ENCODE measurements around the gene TRIM67. TPM values are rescaled to one million over a fixed set of nuclear protein-coding genes. Genes with fewer than 3 reads are reported as not detected.

The TRIM67 gene
- total RNA-seq, 4 donors from 2014 or later, result 1.1 TPM; not detected in 3

- Histone ChIP-seq H3K36me3 (no peaks in the 10 kb centered on the region), H3K27me3 (peaks cover 15 to 19% of the 10 kb centered on the region in 2 donors), H3K9me3 (no peaks in the 10 kb centered on the region), H3K4me1 (peaks cover 0 to 20% of the 10 kb centered on the region in 2 donors), H3K4me3 (no peak overlapping the region), H3K27ac (no peak overlapping the region)
- no peak for DNase-seq
- intact Hi-C loops (cut with DNase I; ENCODE audit: low total_unique reads), result no loop called here
- TF ChIP-seq POLR2A (IDR thresholded peaks at IDR 0.05), result no peak
- TF ChIP-seq CTCF (IDR thresholded peaks at IDR 0.05), result no peak
Measured at GRCh38 chr1:231166398-231166797, 4.5 kb downstream of the TRIM67 start.

GRCh38 chr1:231170875-231171274 lies 9.0 kb downstream of the TRIM67 start:
- Histone ChIP-seq H3K27ac (no peak overlapping the region), H3K4me1 (no peaks in the 10 kb centered on the region), H3K9me3 (no peaks in the 10 kb centered on the region), H3K27me3 (peaks cover 0 to under 1% of the 10 kb centered on the region in 2 donors), H3K36me3 (no peaks in the 10 kb centered on the region), H3K4me3 (no peak overlapping the region)
- intact Hi-C loops (cut with DNase I; ENCODE audit: low total_unique reads), result no loop called here
- TF ChIP-seq CTCF (IDR thresholded peaks at IDR 0.05), result no peak
- TF ChIP-seq POLR2A (IDR thresholded peaks at IDR 0.05), result no peak
- DNase-seq, result no peak

- no peak overlapping the region for H3K4me3 ChIP-seq
- H3K4me1 ChIP-seq, result no peaks in the 10 kb centered on the region
- intact Hi-C loops (cut with DNase I; ENCODE audit: low total_unique reads), result no loop called here
- H3K36me3 ChIP-seq, result no peaks in the 10 kb centered on the region
- TF ChIP-seq CTCF (IDR thresholded peaks at IDR 0.05), result no peak
- TF ChIP-seq POLR2A (IDR thresholded peaks at IDR 0.05), result no peak
- H3K27me3 ChIP-seq, result peaks cover 0 to 6% of the 10 kb centered on the region in 2 donors
- H3K27ac ChIP-seq, result no peak overlapping the region
- no peak for DNase-seq
- H3K9me3 ChIP-seq, result no peaks in the 10 kb centered on the region
Measured at GRCh38 chr1:231171623-231172197, 9.9 kb downstream of the TRIM67 start.

GRCh38 chr1:231172411-231172810 lies 10.6 kb downstream of the TRIM67 start:
- Histone ChIP-seq H3K27me3 (peaks cover 0 to 6% of the 10 kb centered on the region in 2 donors), H3K27ac (no peak overlapping the region), H3K4me1 (no peaks in the 10 kb centered on the region), H3K36me3 (no peaks in the 10 kb centered on the region), H3K9me3 (no peaks in the 10 kb centered on the region), H3K4me3 (no peak overlapping the region)
- no peak for DNase-seq
- TF ChIP-seq POLR2A (IDR thresholded peaks at IDR 0.05), result no peak
- no peak for TF ChIP-seq CTCF (IDR thresholded peaks at IDR 0.05)
- intact Hi-C loops (cut with DNase I; ENCODE audit: low total_unique reads), result no loop called here

- no peak overlapping the region for H3K4me3 ChIP-seq
- no peaks in the 10 kb centered on the region for H3K4me1 ChIP-seq
- no peak for DNase-seq
- no peak for TF ChIP-seq CTCF (IDR thresholded peaks at IDR 0.05)
- TF ChIP-seq POLR2A (IDR thresholded peaks at IDR 0.05), result no peak
- no peaks in the 10 kb centered on the region for H3K36me3 ChIP-seq
- H3K9me3 ChIP-seq, result no peaks in the 10 kb centered on the region
- H3K27me3 ChIP-seq, result peaks cover 0 to 6% of the 10 kb centered on the region in 2 donors
- intact Hi-C loops (cut with DNase I; ENCODE audit: low total_unique reads), result no loop called here
- H3K27ac ChIP-seq, result no peak overlapping the region
Measured at GRCh38 chr1:231176421-231176820, 14.6 kb downstream of the TRIM67 start.

All from uterus (tissue), 4 donors.